Transverse colon (tissue), 4 donors: Measurements from ENCODE around the gene WDR7. TPM values are rescaled to one million over a fixed set of nuclear protein-coding genes. Genes with fewer than 3 reads are reported as not detected.

Source experiments
- DNase-seq: peaks from one replicate; pipeline ENCODE4 v3.0.0-alpha.2; 2019
- H3K27ac ChIP-seq, 4 donors: fragments of 200-600 bp; sonication (generic); 2 replicates each; pipeline ENCODE4 v1.5.1; 2016 to 2018; ENCODE audit warnings: inconsistent platforms in 4 of 4
- H3K27me3 ChIP-seq: fragments of 200-600 bp; sonication (generic); 2 replicates; pipeline ENCODE4 v1.5.1; 2017; ENCODE audit warnings: inconsistent platforms
- H3K36me3 ChIP-seq, 4 donors: fragments of 200-600 bp; sonication (generic); 2 replicates each; pipeline ENCODE4 v1.5.1; 2017 to 2019; ENCODE audit warnings: inconsistent platforms in 4 of 4
- H3K4me1 ChIP-seq, 4 donors: fragments of 200-600 bp; sonication (generic); 2 replicates each; pipeline ENCODE4 v1.5.1; 2017 to 2020; ENCODE audit warnings: inconsistent platforms in 4 of 4
- H3K4me3 ChIP-seq, 4 donors: fragments of 200-600 bp; sonication (generic); 1 replicate in 1 of 4; 2 replicates in 3 of 4; pipeline versions ENCODE4 v1.5.1 to v1.6.1; 2017 to 2019; ENCODE audit warnings: inconsistent platforms in 4 of 4
- H3K9me3 ChIP-seq, 2 donors: fragments of 200-600 bp; sonication (generic); 2 replicates each; pipeline ENCODE4 v1.5.1; 2017 to 2019; ENCODE audit warnings: inconsistent platforms in 2 of 2
- EP300 ChIP-seq: sonication (generic); formaldehyde crosslinking; IDR thresholded peaks from one replicate; pipeline ENCODE4 v1.6.1; 2017; ENCODE audit warnings: antibody characterized with exemption, low read depth
- POLR2A ChIP-seq: fragments of 450-650 bp; IDR thresholded peaks from one replicate; pipeline ENCODE4 v1.6.1; 2016; ENCODE audit warnings: antibody characterized with exemption, mild to moderate bottlenecking, moderate library complexity
- POLR2AphosphoS5 ChIP-seq, 3 donors: sonication (generic); formaldehyde crosslinking; IDR thresholded peaks; one replicate each; pipeline ENCODE4 v1.6.1; 2016; ENCODE audit warnings: antibody characterized with exemption in 3 of 3
- WGBS, 2 donors: methylation state at CpG; one replicate each; pipeline ENCODE4 v1.1.5; 2018; ENCODE audit warnings: low coverage in 1 of 2; 5-methylcytosine and 5-hydroxymethylcytosine counted together
- in situ Hi-C, 4 donors: fragments of 200-750 bp; cut with MboI; loops; one replicate each; pipeline versions ENCODE4 v1.15.0 to v1.15.1; 2017; ENCODE audit warnings: low sequenced_read_pairs in 3 of 4, low pct_ligation_motif_present in 1 of 4, low pct_unique_long_range_greater_than_20kb in 1 of 4
- intact Hi-C: fragments of 100-400 bp; cut with DNase I; formaldehyde crosslinking; loops from one replicate; pipeline ENCODE4 v1.15.1; 2023; ENCODE audit warnings: low total_unique reads
- total RNA-seq, 4 donors: library from RNA; depleted of rRNA; stranded (reverse); fragments of >200 nt; gene quantifications; one replicate each; pipeline ENCODE4 v1.1.0, GENCODE V29; 2016
- TF ChIP-seq, protein P1 (sequence below), 5 experiments: fragments of 200-600 bp in 3 of 5; fragments of 450-650 bp in 2 of 5; sonication (generic) in 3 of 5; IDR thresholded peaks; 1 replicate in 2 of 5; 2 replicates in 3 of 5; pipeline ENCODE4 v1.5.1; 2016 to 2017; ENCODE audit warnings: antibody characterized with exemption in 5 of 5, inconsistent platforms in 3 of 5, mild to moderate bottlenecking in 2 of 5, moderate library complexity in 1 of 5

WDR7 gene
- total RNA-seq, 4 donors from 2014 or later = 14.9 to 37.5 (median 27.9) TPM

DNA sequence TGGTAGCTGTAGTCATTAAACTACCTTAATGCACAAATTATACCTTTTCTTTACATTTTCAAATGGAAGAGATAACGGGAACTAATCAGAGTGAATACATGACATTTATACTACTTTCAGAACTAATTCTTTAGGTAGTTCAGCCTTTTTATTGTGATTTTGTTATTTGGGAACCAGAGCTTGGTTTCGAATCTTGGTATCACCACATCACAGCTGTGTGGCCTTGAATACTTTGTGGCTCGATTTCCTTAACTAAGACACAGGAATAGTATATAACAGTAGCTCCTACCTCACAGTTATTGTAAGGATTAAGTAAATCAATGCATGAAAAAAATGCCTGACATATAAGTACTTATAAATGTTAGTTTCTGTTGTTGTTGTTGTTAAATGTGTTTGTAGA lies 240.0 kb downstream of the WDR7 start:
- in situ Hi-C loops = no loop called here
- Histone ChIP-seq H3K9me3 (no peaks in the 10 kb centered on the region), H3K27me3 (no peaks in the 10 kb centered on the region), H3K4me1 (peaks cover 0 to 3% (median 0%) of the 10 kb centered on the region in 4 donors), H3K4me3 (no peak overlapping the region), H3K36me3 (no peaks in the 10 kb centered on the region), H3K27ac (no peak overlapping the region)
- DNase-seq = no peak
- 90 to 96% methylated on average over 3 of the region's 3 CpGs for WGBS, 2 donors
- intact Hi-C loops = no loop called here
- TF ChIP-seq POLR2AphosphoS5 (IDR thresholded peaks at IDR 0.05) = no peak
- TF ChIP-seq POLR2A = no peak
- no peak for TF ChIP-seq EP300
- TF ChIP-seq, protein P1, sequence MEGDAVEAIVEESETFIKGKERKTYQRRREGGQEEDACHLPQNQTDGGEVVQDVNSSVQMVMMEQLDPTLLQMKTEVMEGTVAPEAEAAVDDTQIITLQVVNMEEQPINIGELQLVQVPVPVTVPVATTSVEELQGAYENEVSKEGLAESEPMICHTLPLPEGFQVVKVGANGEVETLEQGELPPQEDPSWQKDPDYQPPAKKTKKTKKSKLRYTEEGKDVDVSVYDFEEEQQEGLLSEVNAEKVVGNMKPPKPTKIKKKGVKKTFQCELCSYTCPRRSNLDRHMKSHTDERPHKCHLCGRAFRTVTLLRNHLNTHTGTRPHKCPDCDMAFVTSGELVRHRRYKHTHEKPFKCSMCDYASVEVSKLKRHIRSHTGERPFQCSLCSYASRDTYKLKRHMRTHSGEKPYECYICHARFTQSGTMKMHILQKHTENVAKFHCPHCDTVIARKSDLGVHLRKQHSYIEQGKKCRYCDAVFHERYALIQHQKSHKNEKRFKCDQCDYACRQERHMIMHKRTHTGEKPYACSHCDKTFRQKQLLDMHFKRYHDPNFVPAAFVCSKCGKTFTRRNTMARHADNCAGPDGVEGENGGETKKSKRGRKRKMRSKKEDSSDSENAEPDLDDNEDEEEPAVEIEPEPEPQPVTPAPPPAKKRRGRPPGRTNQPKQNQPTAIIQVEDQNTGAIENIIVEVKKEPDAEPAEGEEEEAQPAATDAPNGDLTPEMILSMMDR (IDR thresholded peaks at IDR 0.05) = no peak

DNA sequence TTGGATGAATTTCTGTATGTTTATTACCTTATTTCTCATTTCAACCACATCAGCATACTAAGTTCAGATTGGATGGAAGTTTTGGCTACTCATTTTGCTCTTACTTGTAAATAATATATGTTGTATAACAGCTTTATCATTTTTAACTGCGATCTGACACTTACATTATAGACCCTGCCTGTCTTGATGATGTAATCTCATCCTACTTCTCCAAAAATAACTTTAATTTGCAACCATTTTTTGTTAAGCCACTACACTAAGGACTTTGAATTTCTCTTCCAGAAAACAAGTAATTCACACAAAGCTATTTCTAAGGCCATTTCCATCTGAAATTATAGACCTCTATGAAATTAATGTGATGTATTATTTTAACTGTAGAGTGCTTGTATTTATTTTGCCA lies 240.7 kb downstream of the WDR7 start:
- Histone ChIP-seq H3K27ac (no peak overlapping the region), H3K9me3 (no peaks in the 10 kb centered on the region), H3K4me1 (peaks cover 0 to 3% (median 0%) of the 10 kb centered on the region in 4 donors), H3K4me3 (no peak overlapping the region), H3K36me3 (no peaks in the 10 kb centered on the region), H3K27me3 (no peaks in the 10 kb centered on the region)
- 83 to 90% methylated on average over 1 of the region's 1 CpG for WGBS, 2 donors
- TF ChIP-seq POLR2AphosphoS5 (IDR thresholded peaks at IDR 0.05) (no peak), POLR2A (no peak), EP300 (no peak)
- TF ChIP-seq, protein P1 (IDR thresholded peaks at IDR 0.05) = no peak
- intact Hi-C loops (no loop called here), in situ Hi-C loops (no loop called here)
- DNase-seq = no peak

DNA sequence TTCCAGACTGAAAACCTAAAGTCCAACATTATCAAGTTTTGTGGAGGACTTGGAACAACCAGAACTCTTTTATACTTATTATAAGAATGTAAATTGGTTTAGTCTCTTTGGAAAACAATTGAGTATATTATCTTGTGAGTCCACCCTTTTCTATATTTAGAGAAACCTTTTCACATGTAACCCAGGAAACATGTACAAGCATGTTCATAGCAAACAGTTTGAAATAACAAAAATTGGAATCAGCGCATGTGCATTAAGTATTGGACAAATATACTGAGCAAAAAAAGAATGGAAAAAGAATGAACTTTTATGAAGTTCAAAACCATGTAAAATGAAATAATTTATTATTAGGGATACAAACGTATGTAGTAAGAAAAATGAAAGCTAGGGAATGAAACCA lies 246.0 kb downstream of the WDR7 start:
- 53 to 88% methylated on average over 2 of the region's 2 CpGs for WGBS, 2 donors
- Histone ChIP-seq H3K9me3 (no peaks in the 10 kb centered on the region), H3K4me3 (no peak overlapping the region), H3K27me3 (no peaks in the 10 kb centered on the region), H3K4me1 (peaks cover 0 to 3% (median 0%) of the 10 kb centered on the region in 4 donors), H3K36me3 (no peaks in the 10 kb centered on the region), H3K27ac (no peak overlapping the region)
- no peak for DNase-seq
- TF ChIP-seq EP300 (no peak), POLR2AphosphoS5 (IDR thresholded peaks at IDR 0.05) (no peak), POLR2A (no peak)
- TF ChIP-seq, protein P1 (IDR thresholded peaks at IDR 0.05) = no peak
- intact Hi-C loops = no loop called here
- in situ Hi-C loops = no loop called here

DNA sequence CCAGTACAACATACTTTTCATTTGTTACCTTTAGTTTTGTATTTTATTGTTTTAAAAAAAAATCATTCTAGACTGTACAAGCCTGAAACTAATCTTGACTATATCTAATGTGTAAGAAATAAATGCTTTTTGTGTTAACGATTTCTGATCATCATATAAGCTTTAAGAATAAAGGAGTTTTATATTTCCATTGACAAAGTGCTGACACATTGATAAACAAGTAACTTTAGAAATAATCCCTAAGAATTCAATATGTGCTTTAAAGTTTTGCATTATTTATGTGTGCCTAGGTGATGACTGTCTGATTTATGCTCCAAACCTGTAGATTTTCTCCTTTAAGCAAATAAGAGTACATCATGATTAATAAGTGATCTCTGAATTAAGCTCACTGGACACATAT lies 248.5 kb downstream of the WDR7 start:
- H3K27me3 ChIP-seq = no peaks in the 10 kb centered on the region
- DNase-seq = no peak
- H3K4me1 ChIP-seq = peaks cover 0 to 16% (median 3%) of the 10 kb centered on the region in 4 donors
- no peak overlapping the region for H3K4me3 ChIP-seq
- in situ Hi-C loops (no loop called here), intact Hi-C loops (no loop called here)
- no peak overlapping the region for H3K27ac ChIP-seq
- TF ChIP-seq POLR2AphosphoS5 (IDR thresholded peaks at IDR 0.05) (no peak), EP300 (no peak), POLR2A (no peak)
- TF ChIP-seq, protein P1 (IDR thresholded peaks at IDR 0.05) = no peak
- WGBS, 2 donors = 94 to 100% methylated on average over 1 of the region's 1 CpG
- no peaks in the 10 kb centered on the region for H3K9me3 ChIP-seq
- no peaks in the 10 kb centered on the region for H3K36me3 ChIP-seq
